ENCODE measurements around the gene ADSS1.

ADSS1 gene

DNA sequence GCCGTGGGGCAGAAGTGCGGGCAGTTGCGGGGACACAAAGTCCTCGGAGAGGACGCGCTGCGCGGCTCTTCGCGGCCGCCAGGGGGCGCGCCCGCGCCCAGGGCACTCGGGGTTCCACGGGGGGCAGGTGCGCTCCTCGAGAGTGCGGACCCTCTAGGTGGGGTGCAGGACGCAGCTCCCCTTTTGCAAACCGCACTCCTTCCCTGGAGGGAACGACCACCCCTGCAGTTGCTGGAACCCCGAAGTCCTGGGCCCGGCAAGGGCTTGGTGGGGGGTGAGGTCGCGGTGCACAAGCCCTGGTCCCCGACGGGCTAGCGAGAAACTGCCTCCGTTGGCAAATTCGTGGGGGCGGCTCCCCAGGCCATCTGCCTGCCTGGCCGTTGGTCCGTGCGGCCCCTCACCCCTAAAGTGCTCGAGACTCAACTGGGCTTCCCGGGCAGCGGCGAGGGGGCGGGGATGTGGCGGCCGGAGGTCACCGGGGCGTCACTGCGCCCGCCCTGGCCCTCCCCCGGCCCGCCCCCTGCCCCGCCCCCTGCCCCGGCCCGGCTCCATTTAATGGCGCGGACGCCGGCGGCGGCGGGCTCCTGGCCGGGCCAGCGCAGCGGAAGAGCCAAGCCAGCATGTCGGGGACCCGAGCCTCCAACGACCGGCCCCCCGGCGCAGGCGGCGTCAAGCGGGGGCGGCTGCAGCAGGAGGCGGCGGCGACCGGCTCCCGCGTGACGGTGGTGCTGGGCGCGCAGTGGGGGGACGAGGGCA lies at the start of gene ADSS1:
Gene ADSS1, plus strand, starts transcription at position 579 of the 756 bp plus-strand sequence. Its CDS starts 42 bp downstream, at position 621.
- TF ChIP-seq POLR2AphosphoS5 (IDR thresholded peaks at IDR 0.05; ENCODE audit: borderline replicate concordance, low read depth, low read length) (no peak), FOXP2 (optimal IDR thresholded peaks at IDR 0.05; ENCODE audit: control extremely low read depth, extremely low read length, insufficient read depth) (no peak), EZH2 (IDR thresholded peaks at IDR 0.05) (no peak)
- Histone ChIP-seq H3K9ac (ENCODE audit: insufficient read length) (no peak within 1 kb of the TSS), H3K4me3 (peak within 1 kb of the TSS; percentile 61), H3K27ac (no peak within 1 kb of the TSS), H3K9me3 (ENCODE audit: low read depth, low read length) (no peaks in the 10 kb centered on the region), H3K36me3 (ENCODE audit: insufficient read depth, low read length) (no peaks in the 10 kb centered on the region)
- DNase-seq (ENCODE audit: low read depth, low spot score): no peak

DNA sequence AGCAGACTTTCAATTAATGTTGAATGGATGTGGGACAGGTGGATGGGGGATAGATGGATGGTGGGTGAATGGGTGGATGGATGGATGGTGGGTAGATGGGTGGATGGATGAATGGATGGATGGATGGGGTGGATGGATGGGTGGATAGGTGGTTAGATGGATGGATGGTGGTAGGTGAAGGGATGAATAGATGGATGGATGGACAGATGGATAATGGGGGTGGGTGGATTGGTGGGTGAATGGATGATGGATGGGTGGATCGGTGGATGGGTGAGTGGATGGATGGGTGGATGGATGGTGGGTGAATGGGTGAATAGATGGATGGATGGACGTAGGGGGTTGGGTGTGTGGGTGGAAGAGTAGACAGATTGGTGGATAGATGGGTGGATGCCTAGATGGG lies 48.6 kb upstream of the ADSS1 start:
- Histone ChIP-seq H3K27ac (no peak overlapping the region), H3K9me3 (ENCODE audit: low read depth, low read length) (no peaks in the 10 kb centered on the region), H3K9ac (ENCODE audit: insufficient read length) (no peak overlapping the region), H3K4me3 (no peak overlapping the region), H3K36me3 (ENCODE audit: insufficient read depth, low read length) (no peaks in the 10 kb centered on the region)
- no peak for DNase-seq (ENCODE audit: low read depth, low spot score)
- no peak for TF ChIP-seq POLR2AphosphoS5 (IDR thresholded peaks at IDR 0.05; ENCODE audit: borderline replicate concordance, low read depth, low read length)

DNA sequence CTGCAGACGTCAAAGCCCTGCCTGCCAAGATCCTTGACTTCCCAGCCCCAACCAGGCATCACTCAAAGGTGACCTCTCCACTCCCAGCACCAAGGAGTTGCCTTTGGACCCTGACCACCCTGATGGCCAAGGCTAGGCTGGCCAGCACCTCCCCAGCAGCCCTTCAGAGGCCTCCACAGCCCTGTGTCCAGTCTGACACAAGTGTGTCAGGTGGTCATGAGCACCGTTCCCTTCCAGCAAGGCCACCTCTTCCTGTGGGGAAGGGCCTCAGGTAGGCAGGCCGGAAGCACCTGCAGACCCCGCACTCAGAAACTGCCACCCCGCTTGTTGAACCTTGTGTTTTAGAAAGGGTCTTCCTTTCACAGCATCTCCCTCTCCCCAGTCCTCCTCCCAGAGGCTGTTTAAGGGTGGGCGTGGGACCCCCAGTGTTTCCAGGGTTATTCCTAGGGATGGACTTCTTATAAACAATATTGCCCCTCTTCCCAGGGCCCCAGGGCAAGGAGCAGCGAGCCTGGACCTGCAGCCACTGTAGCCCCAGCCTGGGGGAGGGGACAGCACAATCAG lies 47.8 kb upstream of the ADSS1 start:
- TF ChIP-seq POLR2AphosphoS5 (IDR thresholded peaks at IDR 0.05; ENCODE audit: borderline replicate concordance, low read depth, low read length) (no peak), EZH2 (IDR thresholded peaks at IDR 0.05) (no peak), FOXP2 (optimal IDR thresholded peaks at IDR 0.05; ENCODE audit: control extremely low read depth, extremely low read length, insufficient read depth) (no peak)
- Histone ChIP-seq H3K9ac (ENCODE audit: insufficient read length) (no peak overlapping the region), H3K4me3 (no peak overlapping the region), H3K9me3 (ENCODE audit: low read depth, low read length) (no peaks in the 10 kb centered on the region), H3K36me3 (ENCODE audit: insufficient read depth, low read length) (no peaks in the 10 kb centered on the region), H3K27ac (no peak overlapping the region)
- DNase-seq (ENCODE audit: low read depth, low spot score): no peak

DNA sequence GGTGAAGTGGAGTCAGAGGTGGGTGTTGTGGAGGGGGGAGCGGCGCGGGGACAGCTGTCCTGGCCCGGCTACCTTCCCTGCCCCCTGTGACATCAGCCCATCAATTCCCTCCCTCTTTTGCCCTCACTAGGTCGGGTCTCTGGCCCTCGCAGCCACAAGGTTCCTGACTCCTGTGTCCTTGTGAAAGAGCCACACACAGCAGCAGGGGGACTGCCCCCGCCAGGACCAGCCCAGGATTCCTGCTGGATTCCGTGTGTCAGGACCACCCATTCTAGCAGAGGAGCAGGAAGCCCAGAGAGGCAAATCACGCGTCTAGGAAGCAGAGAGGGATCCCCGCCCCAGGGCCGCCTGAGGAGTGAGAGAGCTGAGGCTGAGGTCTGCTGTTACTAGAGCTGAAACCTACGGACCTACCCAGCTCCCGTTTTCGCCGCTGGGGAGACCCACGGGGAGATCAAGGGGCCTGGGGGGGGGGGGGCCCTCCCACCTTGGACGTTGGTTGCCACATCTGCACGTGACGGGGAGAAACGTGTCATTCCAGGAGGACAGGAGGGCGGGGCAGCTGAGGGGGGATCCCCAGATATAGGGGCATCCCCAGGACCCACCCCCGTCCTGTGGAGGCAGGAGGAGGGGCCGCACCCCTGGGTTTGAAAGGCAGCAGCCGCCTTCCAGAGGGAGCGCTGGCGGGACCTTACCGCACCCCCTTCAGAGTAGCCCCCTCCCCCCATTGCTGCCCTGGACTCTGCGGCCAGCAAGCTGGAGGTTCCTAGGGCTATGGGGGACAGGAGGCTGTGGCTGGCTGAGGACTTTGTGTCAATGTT lies 47.1 kb upstream of the ADSS1 start:
- peak overlapping the region; percentile 79 for H3K4me3 ChIP-seq
- H3K27ac ChIP-seq: peak overlapping the region; percentile 92
- no peak for TF ChIP-seq POLR2AphosphoS5 (IDR thresholded peaks at IDR 0.05; ENCODE audit: borderline replicate concordance, low read depth, low read length)
- TF ChIP-seq FOXP2 (optimal IDR thresholded peaks at IDR 0.05; ENCODE audit: control extremely low read depth, extremely low read length, insufficient read depth): no peak
- TF ChIP-seq EZH2 (IDR thresholded peaks at IDR 0.05): no peak

DNA sequence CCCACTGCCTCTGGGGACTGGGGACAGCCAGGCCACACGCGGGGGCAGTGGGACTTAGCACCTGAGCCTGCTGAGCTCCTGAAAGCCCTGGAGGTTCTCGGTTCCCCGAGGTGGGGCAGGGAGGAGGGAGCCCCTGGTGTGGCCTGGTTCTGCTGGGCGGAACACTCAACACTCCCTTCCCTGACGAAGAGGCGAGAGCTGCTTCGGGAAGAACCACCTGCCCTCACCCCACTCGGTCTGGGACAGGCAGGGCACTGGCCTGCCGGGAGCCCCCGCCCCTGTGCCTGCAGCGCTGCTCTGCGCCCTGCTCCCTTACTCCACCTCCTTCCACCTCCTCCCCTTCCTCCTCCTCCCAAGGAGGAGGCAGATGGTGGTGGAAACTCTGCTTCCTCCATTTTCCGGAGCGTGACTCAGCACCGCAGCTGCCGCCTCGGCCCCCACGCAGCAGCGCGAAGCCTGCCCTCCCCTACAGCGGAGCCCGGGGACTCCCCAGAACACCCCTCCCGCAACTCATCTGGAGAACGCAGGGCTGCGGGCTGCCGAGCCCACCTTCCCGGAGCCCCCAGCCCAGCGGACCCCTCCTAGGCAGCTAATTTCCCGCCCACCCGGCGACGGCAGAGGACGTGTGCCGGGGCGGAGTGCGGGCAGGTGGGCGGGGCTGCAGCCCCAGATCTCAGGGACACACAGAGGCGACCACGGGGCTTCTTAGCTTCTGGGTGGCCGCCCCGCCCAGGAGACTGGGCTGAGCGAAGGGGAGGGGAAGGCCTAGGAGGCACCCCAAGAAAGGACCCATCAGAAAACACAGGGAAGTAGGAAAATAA lies 46.3 kb upstream of the ADSS1 start:
- DNase-seq (ENCODE audit: low read depth, low spot score): no peak
- Histone ChIP-seq H3K27ac (peak overlapping the region; percentile 92), H3K9me3 (ENCODE audit: low read depth, low read length) (no peaks in the 10 kb centered on the region), H3K36me3 (ENCODE audit: insufficient read depth, low read length) (no peaks in the 10 kb centered on the region), H3K4me3 (peak overlapping the region; percentile 79), H3K9ac (ENCODE audit: insufficient read length) (peak overlapping the region; percentile 81)
- TF ChIP-seq POLR2AphosphoS5 (IDR thresholded peaks at IDR 0.05; ENCODE audit: borderline replicate concordance, low read depth, low read length) (peak; percentile 71; the same call in 1 of the 2 replicates), EZH2 (IDR thresholded peaks at IDR 0.05) (no peak), FOXP2 (optimal IDR thresholded peaks at IDR 0.05; ENCODE audit: control extremely low read depth, extremely low read length, insufficient read depth) (peak; percentile 15)

More for the DNA sequence above, 47.1 kb upstream of the ADSS1 start:
- Histone ChIP-seq H3K36me3 (ENCODE audit: insufficient read depth, low read length) (no peaks in the 10 kb centered on the region), H3K9ac (ENCODE audit: insufficient read length) (peak overlapping the region; percentile 81), H3K9me3 (ENCODE audit: low read depth, low read length) (no peaks in the 10 kb centered on the region)
- no peak for DNase-seq (ENCODE audit: low read depth, low spot score)

DNA sequence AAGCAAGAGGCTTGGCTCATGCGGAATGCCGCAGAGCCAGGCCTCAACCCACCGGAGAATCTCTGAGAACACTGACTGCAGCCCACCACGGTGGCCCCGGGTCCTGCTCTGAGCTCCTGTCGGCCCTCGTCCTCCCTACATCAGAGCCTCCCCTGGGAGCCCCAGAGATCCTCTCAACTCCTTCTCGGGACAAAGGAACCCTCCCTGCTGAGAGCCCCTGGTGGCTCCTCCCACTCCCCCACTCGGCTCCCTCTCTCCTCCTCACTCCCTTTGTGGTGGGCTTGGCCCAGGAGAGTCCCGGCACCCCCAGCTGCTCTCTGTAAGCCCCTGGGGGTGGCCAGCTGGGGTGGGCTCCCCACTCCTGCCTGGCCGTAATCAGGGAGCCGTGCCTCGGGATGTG lies 45.7 kb upstream of the ADSS1 start:
- peak overlapping the region; percentile 92 for H3K27ac ChIP-seq
- H3K4me3 ChIP-seq: peak overlapping the region; percentile 79
- H3K36me3 ChIP-seq (ENCODE audit: insufficient read depth, low read length): no peaks in the 10 kb centered on the region
- peak; percentile 32 for DNase-seq (ENCODE audit: low read depth, low spot score)
- no peak for TF ChIP-seq FOXP2 (optimal IDR thresholded peaks at IDR 0.05; ENCODE audit: control extremely low read depth, extremely low read length, insufficient read depth)
- no peak for TF ChIP-seq EZH2 (IDR thresholded peaks at IDR 0.05)
- TF ChIP-seq POLR2AphosphoS5 (IDR thresholded peaks at IDR 0.05; ENCODE audit: borderline replicate concordance, low read depth, low read length): no peak
- peak overlapping the region; percentile 81 for H3K9ac ChIP-seq (ENCODE audit: insufficient read length)
- no peaks in the 10 kb centered on the region for H3K9me3 ChIP-seq (ENCODE audit: low read depth, low read length)

DNA sequence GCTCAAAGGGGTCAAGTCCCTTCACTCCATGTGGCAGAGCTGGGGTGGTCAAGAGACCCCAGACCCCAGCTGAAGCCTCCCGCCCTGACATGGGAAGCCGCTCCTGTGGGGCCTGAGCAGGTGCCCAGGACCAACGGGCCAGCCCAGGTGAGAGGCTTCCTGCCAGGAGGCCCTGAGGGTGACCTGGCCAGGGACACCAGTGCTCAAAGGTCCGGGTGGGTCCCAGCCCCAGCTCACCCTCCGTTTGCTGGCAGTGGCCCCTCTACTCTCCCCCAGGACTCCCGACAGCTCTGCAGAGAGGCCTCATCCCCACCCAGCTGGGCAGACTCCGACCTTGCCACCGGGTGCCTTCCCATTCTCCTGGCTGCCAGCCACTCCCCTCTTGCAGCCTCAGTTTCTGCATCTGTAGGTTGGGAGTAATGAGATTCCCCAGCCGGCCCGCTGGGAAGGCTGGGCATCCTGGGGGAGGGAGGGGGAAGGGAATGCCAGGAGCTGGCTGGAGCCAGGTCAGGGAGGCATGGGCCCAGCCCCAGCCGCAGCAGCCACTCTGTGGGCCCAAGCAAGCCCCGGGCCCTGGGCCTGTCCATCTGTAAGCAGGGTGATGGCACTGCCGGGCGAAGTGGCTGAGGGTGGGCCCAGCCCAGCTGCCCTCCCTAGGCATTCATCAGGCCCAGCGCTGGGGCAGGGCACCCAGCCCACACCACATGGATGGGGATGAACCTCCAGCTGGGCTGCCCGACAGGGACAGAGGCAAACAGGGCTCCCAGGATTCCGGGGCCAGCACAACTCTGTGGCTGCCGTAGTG lies 44.9 kb upstream of the ADSS1 start:
- no peak for TF ChIP-seq FOXP2 (optimal IDR thresholded peaks at IDR 0.05; ENCODE audit: control extremely low read depth, extremely low read length, insufficient read depth)
- no peak for DNase-seq (ENCODE audit: low read depth, low spot score)
- peak overlapping the region; percentile 81 for H3K9ac ChIP-seq (ENCODE audit: insufficient read length)
- peak overlapping the region; percentile 92 for H3K27ac ChIP-seq
- peak overlapping the region; percentile 79 for H3K4me3 ChIP-seq
- H3K9me3 ChIP-seq (ENCODE audit: low read depth, low read length): no peaks in the 10 kb centered on the region
- H3K36me3 ChIP-seq (ENCODE audit: insufficient read depth, low read length): no peaks in the 10 kb centered on the region

All from SK-N-MC (cell line).